OCI-LY1 (cell line): ENCODE results near the gene PRR15L.

ENCODE experiments used
- CTCF ChIP-seq: fragments of 200-600 bp; sonication (generic), shearing (Covaris generic); IDR thresholded peaks from 2 replicates; pipeline ENCODE4 v1.5.1; 2017; ENCODE audit warnings: mild to moderate bottlenecking, antibody characterized with exemption, low read length, moderate library complexity, mixed read lengths
- EZH2 ChIP-seq: fragments of 200-600 bp; sonication (generic), shearing (Covaris generic); IDR thresholded peaks from 2 replicates; pipeline ENCODE4 v1.8.0; 2017; ENCODE audit warnings: borderline replicate concordance, mixed run types, mild to moderate bottlenecking, antibody characterized with exemption, low read length, moderate library complexity, mixed read lengths

GRCh38 chr17:47955497-47956461, 1.9 kb downstream of the PRR15L start:
- TF ChIP-seq CTCF: no peak
- TF ChIP-seq EZH2: no peak
